OCI-LY3 (cell line): ENCODE measurements around the gene ST3GAL3.
"Not testable (repeated sequence)": the region's sequence is repeated elsewhere in the genome, so short reads cannot be mapped to it uniquely, and the experiment has no call there.

Experiments used
- H2AFZ ChIP-seq: fragments of 200-600, 300-600 bp; shearing (Covaris generic); 2 replicates; pipeline ENCODE4 v1.6.0; 2014; ENCODE audit warnings: antibody characterized with exemption, low read depth, low read length
- H3K27ac ChIP-seq: fragments of 200-600, 300-600 bp; sonication (generic); 2 replicates; pipeline ENCODE4 v1.5.1; 2014; ENCODE audit warnings: mild to moderate bottlenecking, low read length, moderate library complexity, mixed read lengths
- H3K27me3 ChIP-seq: fragments of 200-600, 300-600 bp; sonication (generic); 2 replicates; pipeline ENCODE4 v1.6.1; 2014; ENCODE audit warnings: low read depth, low read length, mixed read lengths
- H3K36me3 ChIP-seq: fragments of 200-600, 300-600 bp; sonication (generic); replicated peaks from 2 replicates; pipeline ENCODE3; 2014; ENCODE audit warnings: low read depth, low read length, mixed read lengths
- H3K4me1 ChIP-seq: fragments of 300-600, 200-600 bp; sonication (generic); 2 replicates; pipeline ENCODE4 v1.6.1; 2014; ENCODE audit warnings: low read length, mixed read lengths
- H3K4me2 ChIP-seq: fragments of 200-600, 300-600 bp; sonication (generic); 2 replicates; pipeline ENCODE4 v1.6.1; 2014; ENCODE audit warnings: low read length, mixed read lengths
- H3K4me3 ChIP-seq: fragments of 300-600, 200-600 bp; sonication (generic); 2 replicates; pipeline ENCODE4 v1.5.1; 2014; ENCODE audit warnings: antibody characterized with exemption, mild to moderate bottlenecking, low read length, moderate library complexity
- H3K79me2 ChIP-seq: fragments of 300-600, 200-600 bp; shearing (Covaris generic); 2 replicates; pipeline ENCODE4 v1.6.1; 2014; ENCODE audit warnings: mild to moderate bottlenecking, low read length, mixed read lengths
- H3K9ac ChIP-seq: fragments of 300-600, 200-600 bp; shearing (Covaris generic); 2 replicates; pipeline ENCODE4 v1.6.0; 2014; ENCODE audit warnings: mild to moderate bottlenecking, low read length, moderate library complexity
- H3K9me3 ChIP-seq: fragments of 200-600, 300-600 bp; shearing (Covaris generic); 2 replicates; pipeline ENCODE4 v1.6.1; 2014; ENCODE audit warnings: low read length, mixed read lengths; ENCODE audit not compliant: insufficient read depth
- H4K20me1 ChIP-seq: fragments of 200-600, 300-600 bp; sonication (generic); 2 replicates; pipeline ENCODE4 v1.6.1; 2016; ENCODE audit warnings: low read length, mixed read lengths; ENCODE audit not compliant: insufficient read depth
- EZH2phosphoT487 ChIP-seq: fragments of 200-600 bp; shearing (Covaris generic); IDR thresholded peaks from 2 replicates; pipeline ENCODE4 v1.6.1; 2018; ENCODE audit warnings: antibody characterized with exemption, mixed run types, low read depth
- TF ChIP-seq, protein P1 (sequence below): fragments of 200-600, 300-600 bp; sonication (generic); IDR thresholded peaks from 2 replicates; pipeline ENCODE4 v1.5.1; 2014; ENCODE audit warnings: antibody characterized with exemption, low read length, low read depth

Gene ST3GAL3

DNA sequence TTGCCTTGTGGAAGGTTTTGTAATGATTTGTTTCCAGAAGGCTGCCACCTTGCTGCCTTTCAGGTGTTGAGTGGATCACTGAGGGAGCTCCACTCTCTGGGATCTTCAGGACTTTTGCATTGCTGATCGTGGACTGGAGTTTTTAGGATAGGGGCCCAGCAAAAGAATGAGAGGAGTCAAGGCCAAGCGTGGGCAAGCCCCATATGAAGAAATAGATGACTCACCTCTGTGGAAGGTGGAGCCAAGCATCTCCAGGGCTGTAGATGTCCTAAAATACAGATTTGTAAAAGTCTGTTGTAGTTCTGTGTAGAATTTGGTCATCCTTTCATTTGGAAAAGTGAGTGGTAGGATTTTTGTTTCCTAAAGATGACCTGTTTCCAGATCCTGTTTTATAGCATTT is 67.0 kb downstream of the ST3GAL3 start:
- no peaks in the 10 kb centered on the region for H3K27me3 ChIP-seq

GRCh38 chr1:43776043-43776761 is 68.9 kb downstream of the ST3GAL3 start:
- H3K27ac ChIP-seq = no peak overlapping the region
- H3K4me2 ChIP-seq = no peak overlapping the region
- H3K4me3 ChIP-seq = no peak overlapping the region

More for the DNA sequence above, 67.0 kb downstream of the ST3GAL3 start:
- Histone ChIP-seq H3K9me3 (0 out of 2 replicates have a peak, but pooled peaks cover 2% of the 10 kb centered on the region), H4K20me1 (no peaks in the 10 kb centered on the region), H3K4me3 (no peak overlapping the region), H3K4me1 (peaks cover 23% of the 10 kb centered on the region), H2AFZ (no peak overlapping the region), H3K4me2 (no peak overlapping the region), H3K27ac (no peak overlapping the region), H3K9ac (no peak overlapping the region), H3K79me2 (no peaks in the 10 kb centered on the region), H3K36me3 (no peaks in the 10 kb centered on the region)
- TF ChIP-seq EZH2phosphoT487 = no peak
- TF ChIP-seq, protein P1, sequence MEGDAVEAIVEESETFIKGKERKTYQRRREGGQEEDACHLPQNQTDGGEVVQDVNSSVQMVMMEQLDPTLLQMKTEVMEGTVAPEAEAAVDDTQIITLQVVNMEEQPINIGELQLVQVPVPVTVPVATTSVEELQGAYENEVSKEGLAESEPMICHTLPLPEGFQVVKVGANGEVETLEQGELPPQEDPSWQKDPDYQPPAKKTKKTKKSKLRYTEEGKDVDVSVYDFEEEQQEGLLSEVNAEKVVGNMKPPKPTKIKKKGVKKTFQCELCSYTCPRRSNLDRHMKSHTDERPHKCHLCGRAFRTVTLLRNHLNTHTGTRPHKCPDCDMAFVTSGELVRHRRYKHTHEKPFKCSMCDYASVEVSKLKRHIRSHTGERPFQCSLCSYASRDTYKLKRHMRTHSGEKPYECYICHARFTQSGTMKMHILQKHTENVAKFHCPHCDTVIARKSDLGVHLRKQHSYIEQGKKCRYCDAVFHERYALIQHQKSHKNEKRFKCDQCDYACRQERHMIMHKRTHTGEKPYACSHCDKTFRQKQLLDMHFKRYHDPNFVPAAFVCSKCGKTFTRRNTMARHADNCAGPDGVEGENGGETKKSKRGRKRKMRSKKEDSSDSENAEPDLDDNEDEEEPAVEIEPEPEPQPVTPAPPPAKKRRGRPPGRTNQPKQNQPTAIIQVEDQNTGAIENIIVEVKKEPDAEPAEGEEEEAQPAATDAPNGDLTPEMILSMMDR = no peak

DNA sequence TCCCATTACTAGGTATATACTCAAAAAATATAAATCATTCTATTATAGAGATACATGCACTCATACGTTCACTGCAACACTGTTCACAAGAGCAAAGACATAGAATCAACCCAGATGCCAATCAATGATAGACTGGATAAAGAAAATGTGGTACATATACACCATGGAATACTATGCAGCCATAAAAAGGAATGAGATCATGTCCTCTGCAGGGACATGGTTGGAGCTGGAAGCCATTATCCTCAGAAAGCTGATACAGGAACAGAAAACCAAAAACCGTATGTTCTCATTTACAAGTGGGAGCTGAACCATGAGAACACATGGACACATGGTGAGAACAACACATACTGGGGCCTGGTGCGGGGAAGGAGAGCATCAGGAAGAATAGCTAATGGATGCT is 70.6 kb downstream of the ST3GAL3 start:
- H3K4me3 ChIP-seq, H2AFZ ChIP-seq, H3K4me1 ChIP-seq: not testable (repeated sequence)

More at GRCh38 chr1:43776043-43776761, 68.9 kb downstream of the ST3GAL3 start:
- Histone ChIP-seq H3K4me1 (peaks cover 14% of the 10 kb centered on the region), H3K27me3 (no peaks in the 10 kb centered on the region), H2AFZ (no peak overlapping the region), H3K9me3 (peaks cover 8% of the 10 kb centered on the region; the same call in 1 of the 2 replicates), H3K79me2 (no peaks in the 10 kb centered on the region), H3K36me3 (no peaks in the 10 kb centered on the region), H3K9ac (no peak overlapping the region), H4K20me1 (no peaks in the 10 kb centered on the region)
- no peak for TF ChIP-seq EZH2phosphoT487
- TF ChIP-seq, protein P1 = no peak

DNA sequence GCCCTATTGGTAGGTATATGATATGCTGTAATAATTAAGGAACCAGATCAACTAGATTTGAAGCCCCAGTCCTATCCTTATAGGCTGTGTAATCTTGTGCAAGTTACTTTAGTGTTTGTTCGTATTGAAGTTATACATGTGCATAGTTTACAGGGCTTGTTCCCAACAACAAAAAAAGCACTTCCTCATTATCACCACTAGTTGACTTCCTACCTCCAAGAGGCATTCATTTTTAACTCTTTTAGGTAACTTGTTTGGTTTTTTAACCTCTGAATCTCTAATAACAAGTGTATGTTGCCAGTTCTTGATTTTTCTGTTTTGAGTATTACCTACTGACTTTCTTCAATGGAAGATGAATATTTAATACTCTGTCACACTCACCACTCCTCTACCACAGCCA is 71.9 kb downstream of the ST3GAL3 start:
- Histone ChIP-seq H3K4me1 (peaks cover 11% of the 10 kb centered on the region), H3K4me2 (no peak overlapping the region), H3K27ac (no peak overlapping the region), H3K9ac (no peak overlapping the region), H2AFZ (no peak overlapping the region), H3K27me3 (no peaks in the 10 kb centered on the region), H3K9me3 (peaks cover 8% of the 10 kb centered on the region; the same call in 1 of the 2 replicates), H3K79me2 (no peaks in the 10 kb centered on the region), H4K20me1 (no peaks in the 10 kb centered on the region), H3K4me3 (no peak overlapping the region), H3K36me3 (no peaks in the 10 kb centered on the region)
- TF ChIP-seq EZH2phosphoT487 = no peak
- TF ChIP-seq, protein P1 = no peak

More for the DNA sequence above, 70.6 kb downstream of the ST3GAL3 start:
- not testable (repeated sequence) for H3K9ac ChIP-seq, H3K36me3 ChIP-seq, H3K27me3 ChIP-seq, H4K20me1 ChIP-seq, H3K9me3 ChIP-seq, H3K27ac ChIP-seq, H3K4me2 ChIP-seq, H3K79me2 ChIP-seq
